B cell (primary cell): ENCODE measurements around the gene KCNJ16.

Experiments used
- CTCF ChIP-seq: fragments of 200-600 bp; IDR thresholded peaks from one replicate; pipeline ENCODE4 v1.8.0; 2022; ENCODE audit warnings: antibody characterized with exemption, mild to moderate bottlenecking
- EZH2 ChIP-seq: IDR thresholded peaks from 2 replicates; pipeline ENCODE4 v1.6.1; 2012; ENCODE audit warnings: borderline replicate concordance, low read depth, mild to moderate bottlenecking, moderate library complexity, low read length; ENCODE audit not compliant: insufficient read depth, poor library complexity, severe bottlenecking

DNA sequence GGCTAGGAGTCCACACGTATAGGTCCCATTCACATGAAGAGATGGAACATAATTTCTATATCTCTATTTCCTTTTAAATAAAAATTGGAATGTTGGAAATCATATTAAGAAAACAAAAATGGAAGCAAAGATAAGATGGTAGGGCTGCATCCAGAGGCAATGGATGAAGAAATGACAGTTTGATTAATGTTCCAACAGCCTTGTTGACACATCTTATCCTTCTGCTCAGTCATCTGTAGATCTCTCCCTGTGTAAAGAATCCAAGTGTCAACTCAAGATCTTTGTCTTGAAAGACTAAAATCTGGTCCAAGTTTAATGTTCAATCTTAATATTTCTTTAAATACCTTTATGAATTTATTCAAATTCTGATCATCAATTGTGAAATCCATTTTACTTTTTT, 86.5 kb downstream of the KCNJ16 start:
- TF ChIP-seq EZH2 = no peak
- TF ChIP-seq CTCF = no peak
